Sigmoid colon (tissue), 4 donors: ENCODE measurements around the gene FARSB.

Source experiments
- EP300 ChIP-seq, 4 donors: sonication (generic); formaldehyde crosslinking; IDR thresholded peaks; one replicate each; pipeline ENCODE4 v1.6.1; 2017; ENCODE audit warnings: antibody characterized with exemption in 4 of 4
- POLR2A ChIP-seq, 2 donors: fragments of 450-650 bp; IDR thresholded peaks; one replicate each; pipeline ENCODE4 v1.6.1; 2016; ENCODE audit warnings: antibody characterized with exemption in 2 of 2, mild to moderate bottlenecking in 2 of 2, moderate library complexity in 2 of 2
- POLR2AphosphoS5 ChIP-seq, 4 donors: sonication (generic); formaldehyde crosslinking; IDR thresholded peaks; one replicate each; pipeline ENCODE4 v1.6.1; 2017; ENCODE audit warnings: antibody characterized with exemption in 4 of 4
- TF ChIP-seq, protein P1 (sequence below), 4 experiments: fragments of 450-650 bp in 3 of 4; fragments of 200-600 bp in 1 of 4; IDR thresholded peaks; one replicate each; pipeline ENCODE4 v1.5.1; 2016 to 2019; ENCODE audit warnings: antibody characterized with exemption in 4 of 4, mild to moderate bottlenecking in 3 of 4, moderate library complexity in 2 of 4

DNA sequence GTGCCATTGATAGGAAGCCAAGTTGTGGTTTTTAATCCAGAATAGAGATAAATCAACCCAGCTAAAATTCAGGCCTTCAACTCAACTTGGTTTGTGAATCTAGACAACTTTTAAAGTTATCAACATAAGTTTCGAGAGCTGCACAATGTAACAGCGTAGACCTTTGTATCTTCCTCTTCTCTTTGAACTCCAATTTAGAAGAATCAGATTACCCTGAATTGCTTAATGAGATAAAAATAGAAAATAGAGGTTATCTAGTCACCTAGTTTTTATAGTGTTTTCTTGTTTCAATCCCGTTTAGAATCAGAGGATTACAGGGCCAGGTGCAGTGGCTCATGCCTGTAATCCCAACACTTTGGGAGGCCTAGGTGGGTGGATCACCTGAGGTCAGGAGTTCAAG is 27.9 kb upstream of the FARSB start:
- no peak for TF ChIP-seq POLR2A (IDR thresholded peaks at IDR 0.05)
- TF ChIP-seq, protein P1, sequence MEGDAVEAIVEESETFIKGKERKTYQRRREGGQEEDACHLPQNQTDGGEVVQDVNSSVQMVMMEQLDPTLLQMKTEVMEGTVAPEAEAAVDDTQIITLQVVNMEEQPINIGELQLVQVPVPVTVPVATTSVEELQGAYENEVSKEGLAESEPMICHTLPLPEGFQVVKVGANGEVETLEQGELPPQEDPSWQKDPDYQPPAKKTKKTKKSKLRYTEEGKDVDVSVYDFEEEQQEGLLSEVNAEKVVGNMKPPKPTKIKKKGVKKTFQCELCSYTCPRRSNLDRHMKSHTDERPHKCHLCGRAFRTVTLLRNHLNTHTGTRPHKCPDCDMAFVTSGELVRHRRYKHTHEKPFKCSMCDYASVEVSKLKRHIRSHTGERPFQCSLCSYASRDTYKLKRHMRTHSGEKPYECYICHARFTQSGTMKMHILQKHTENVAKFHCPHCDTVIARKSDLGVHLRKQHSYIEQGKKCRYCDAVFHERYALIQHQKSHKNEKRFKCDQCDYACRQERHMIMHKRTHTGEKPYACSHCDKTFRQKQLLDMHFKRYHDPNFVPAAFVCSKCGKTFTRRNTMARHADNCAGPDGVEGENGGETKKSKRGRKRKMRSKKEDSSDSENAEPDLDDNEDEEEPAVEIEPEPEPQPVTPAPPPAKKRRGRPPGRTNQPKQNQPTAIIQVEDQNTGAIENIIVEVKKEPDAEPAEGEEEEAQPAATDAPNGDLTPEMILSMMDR (IDR thresholded peaks at IDR 0.05) = no peak
- TF ChIP-seq POLR2AphosphoS5 (IDR thresholded peaks at IDR 0.05) = no peak
- no peak for TF ChIP-seq EP300 (IDR thresholded peaks at IDR 0.05)
